K562 (cell line): ENCODE data around the gene TXNIP. TPM values are rescaled to one million over a fixed set of nuclear protein-coding genes. Genes with fewer than 3 reads are reported as not detected.

Experiments used
- ATAC-seq: fragments of 200-7000 bp; cut with Tn5 transposase; 3 replicates; pipeline ENCODE4 v1.9.1; 2020; ENCODE audit warnings: moderate library complexity
- BruUV-seq: library from RNA; stranded (reverse); fragments of 400-500 nt; replicated peaks from 2 replicates; lab custom pipeline; 2021; lab: Mats Ljungman, UMichigan
- CTCF ChIA-PET: fragments of 300-600 bp; formaldehyde crosslinking; extraction: SDS; loops from one replicate; lab custom pipeline; 2021; ENCODE audit warnings: low intra/inter-chr PET ratio; lab: Yijun Ruan, JAX
- POLR2A ChIA-PET: fragments of 300-600, 350-650 bp; sonication (Branson Sonifier 250); formaldehyde crosslinking; extraction: SDS; loops from one replicate; lab custom pipeline; 2021; ENCODE audit warnings: antibody characterized with exemption, inconsistent platforms; lab: Yijun Ruan, JAX
- DNase-seq, 4 experiments: peaks; one replicate each; pipeline versions ENCODE4 v3.0.0 to v3.0.0-alpha.2; 2011 to 2018; ENCODE audit warnings: low spot score in 3 of 4, mixed read lengths in 3 of 4; ENCODE audit errors: extremely low read depth in 1 of 4
- FAIRE-seq: peaks from 2 replicates; lab custom pipeline; 2011; peaks lifted over from hg19 to GRCh38; lab: Jason Lieb, UNC
- H2AFZ ChIP-seq: 2 replicates; pipeline ENCODE4 v1.6.0; 2011; ENCODE audit warnings: low read depth, low read length, control low read depth, inconsistent platforms
- H3K27ac ChIP-seq: fragments of 200-600 bp; 3 replicates; pipeline ENCODE4 v1.8.0; 2011; ENCODE audit warnings: low read depth, mild to moderate bottlenecking, control low read depth, inconsistent platforms, low read length, moderate library complexity, mixed read lengths; ENCODE audit errors: extremely low read depth
- H3K27me3 ChIP-seq, 2 experiments: fragments of 300-600 bp in 1 of 2; 2 replicates in 1 of 2; 3 replicates in 1 of 2; pipeline versions ENCODE4 v1.6.0 to v1.8.0; 2011; ENCODE audit warnings: inconsistent platforms in 2 of 2, low read length in 2 of 2, mild to moderate bottlenecking in 1 of 2, mixed read lengths in 1 of 2, moderate library complexity in 1 of 2; ENCODE audit not compliant: control insufficient read depth in 2 of 2, insufficient read depth in 2 of 2
- H3K36me3 ChIP-seq: fragments of 300-600 bp; 3 replicates; pipeline ENCODE4 v1.8.0; 2011; ENCODE audit warnings: mild to moderate bottlenecking, low read length, inconsistent platforms; ENCODE audit not compliant: control insufficient read depth, insufficient read depth
- H3K4me1 ChIP-seq, 2 experiments: fragments of 200-600 bp in 1 of 2; replicated peaks in 1 of 2; 2 replicates in 1 of 2; 3 replicates in 1 of 2; pipeline versions ENCODE4 v1.5.1 to v1.8.0; 2011; ENCODE audit warnings: inconsistent platforms in 2 of 2, low read length in 2 of 2, mild to moderate bottlenecking in 1 of 2, mixed read lengths in 1 of 2, moderate library complexity in 1 of 2; ENCODE audit not compliant: control insufficient read depth in 2 of 2, insufficient read depth in 2 of 2
- H3K4me2 ChIP-seq: 2 replicates; pipeline ENCODE4 v1.6.1; 2011; ENCODE audit warnings: low read length, control low read depth, inconsistent platforms, mixed read lengths; ENCODE audit not compliant: insufficient read depth
- H3K4me3 ChIP-seq: fragments of 200-600 bp; sonication (generic), shearing (Covaris generic); 2 replicates; pipeline ENCODE4 v1.5.1; 2016; ENCODE audit warnings: control low read depth, inconsistent platforms
- H3K79me2 ChIP-seq: fragments of 200-600 bp; 3 replicates; pipeline ENCODE4 v1.8.0; 2011; ENCODE audit warnings: low read length, inconsistent platforms; ENCODE audit not compliant: control insufficient read depth, insufficient read depth
- H3K9ac ChIP-seq, 2 experiments: 2 replicates each; pipeline versions ENCODE4 v1.6.0 to v1.6.1; 2011; ENCODE audit warnings: low read depth in 2 of 2, low read length in 2 of 2, control low read depth in 1 of 2, inconsistent platforms in 1 of 2, mild to moderate bottlenecking in 1 of 2, mixed read lengths in 1 of 2; ENCODE audit not compliant: insufficient read depth in 1 of 2
- H3K9me1 ChIP-seq: one replicate; pipeline ENCODE4 v1.6.0; 2011; ENCODE audit warnings: inconsistent platforms, mild to moderate bottlenecking, low read length, moderate library complexity; ENCODE audit not compliant: control insufficient read depth, insufficient read depth
- H3K9me3 ChIP-seq: replicated peaks from 2 replicates; pipeline ENCODE4 v1.5.1; 2011; ENCODE audit warnings: low read depth, low read length, inconsistent platforms; ENCODE audit not compliant: control insufficient read depth, insufficient read depth
- H4K20me1 ChIP-seq: replicated peaks from 2 replicates; pipeline ENCODE4 v1.6.1; 2011; ENCODE audit warnings: low read length, inconsistent platforms, mixed read lengths; ENCODE audit not compliant: control insufficient read depth, insufficient read depth
- CCAR2 ChIP-seq: fragments of 200-400 bp; formaldehyde crosslinking; IDR thresholded peaks from 2 replicates; pipeline ENCODE4 v1.6.1; 2017; ENCODE audit warnings: mild to moderate bottlenecking, low read depth, low read length
- FOSL1 ChIP-seq: fragments of 200-800 bp; sonication (Bioruptor generic); conservative IDR thresholded peaks from 2 replicates; pipeline ENCODE4 v1.6.1; 2016; ENCODE audit warnings: missing genetic modification characterization, missing compliant biosample characterization
- ILK ChIP-seq: fragments of 450-650 bp; IDR thresholded peaks from 2 replicates; pipeline ENCODE4 v1.6.1; 2016; ENCODE audit warnings: missing genetic modification characterization, low read depth, mild to moderate bottlenecking, missing compliant biosample characterization, moderate library complexity, borderline replicate concordance
- TCF7 ChIP-seq: sonication (generic); IDR thresholded peaks from 2 replicates; pipeline ENCODE4 v1.6.1; 2016; ENCODE audit warnings: antibody characterized with exemption, borderline replicate concordance
- U2AF2 ChIP-seq: fragments of 200-400 bp; formaldehyde crosslinking; optimal IDR thresholded peaks from 2 replicates; pipeline ENCODE3; 2017; ENCODE audit warnings: low read depth, mild to moderate bottlenecking, low read length
- ZKSCAN1 ChIP-seq: fragments of 150-350 bp; IDR thresholded peaks from 2 replicates; pipeline ENCODE4 v1.6.1; 2016; ENCODE audit warnings: low read depth, low read length
- ZNF584 ChIP-seq: fragments of 200-800 bp; sonication (Bioruptor generic); IDR thresholded peaks from 2 replicates; pipeline ENCODE4 v1.6.1; 2016; ENCODE audit warnings: low read depth, mild to moderate bottlenecking, missing genetic modification characterization, missing compliant biosample characterization
- WGBS: fragments of 100-300 bp; shearing (Covaris generic); methylation state at CpG from one replicate; pipeline ENCODE4 v1.1.6; 2016; ENCODE audit warnings: low coverage, mixed read lengths; ENCODE audit not compliant: insufficient coverage; ENCODE audit errors: missing lambda C conversion rate; 5-methylcytosine and 5-hydroxymethylcytosine counted together
- in situ Hi-C: fragments of 300-500 bp; cut with MboI; formaldehyde crosslinking; loops from 4 replicates; pipeline ENCODE4 v1.15.0; 2018; ENCODE audit warnings: inconsistent platforms, mixed read lengths
- intact Hi-C: fragments of 100-400 bp; cut with micrococcal nuclease; formaldehyde crosslinking; loops from 2 replicates; pipeline ENCODE4 v1.14.2; 2022
- polyA plus RNA-seq, 8 experiments: library from polyadenylated mRNA; depleted of rRNA in 4 of 8; stranded (reverse) in 5 of 8; unstranded in 3 of 8; fragments of >200 nt; fragmentation: Nextera tagmentation in 2 of 8; fragmentation: Illumina TruSeq in 1 of 8; extraction: Ambion mirVana in 2 of 8; extraction: Trizol in 1 of 8; gene quantifications; 2 replicates each; pipeline versions ENCODE4 v1.2.1 to v1.2.3, GENCODE V29; 2011 to 2014; ENCODE audit warnings: inconsistent platforms in 1 of 8, missing spikeins in 1 of 8
- total RNA-seq, 7 experiments: library from RNA; depleted of rRNA in 6 of 7; stranded (reverse); fragments of >200 nt in 6 of 7; fragmentation: Illumina TruSeq in 2 of 7; extraction: Trizol in 2 of 7; gene quantifications; 2 replicates each; pipeline versions ENCODE4 v1.2.1 to v1.2.3, GENCODE V29; 2011 to 2021; ENCODE audit warnings: low replicate concordance in 1 of 7
- TF ChIP-seq, protein P1 (sequence below), 2 experiments: fragments of 450-650 bp; formaldehyde crosslinking in 1 of 2; IDR thresholded peaks; 2 replicates each; pipeline versions ENCODE4 v1.4.0 to v1.6.1; 2014 to 2020; ENCODE audit warnings: mild to moderate bottlenecking in 2 of 2, borderline replicate concordance in 1 of 2, low read depth in 1 of 2

Gene TXNIP
- total and polyA plus RNA-seq, 9 of the 15 experiments (the other 6 are each of a cell fraction or from before 2014, with no cell fraction given): 120 to 499 (median 257) TPM

DNA sequence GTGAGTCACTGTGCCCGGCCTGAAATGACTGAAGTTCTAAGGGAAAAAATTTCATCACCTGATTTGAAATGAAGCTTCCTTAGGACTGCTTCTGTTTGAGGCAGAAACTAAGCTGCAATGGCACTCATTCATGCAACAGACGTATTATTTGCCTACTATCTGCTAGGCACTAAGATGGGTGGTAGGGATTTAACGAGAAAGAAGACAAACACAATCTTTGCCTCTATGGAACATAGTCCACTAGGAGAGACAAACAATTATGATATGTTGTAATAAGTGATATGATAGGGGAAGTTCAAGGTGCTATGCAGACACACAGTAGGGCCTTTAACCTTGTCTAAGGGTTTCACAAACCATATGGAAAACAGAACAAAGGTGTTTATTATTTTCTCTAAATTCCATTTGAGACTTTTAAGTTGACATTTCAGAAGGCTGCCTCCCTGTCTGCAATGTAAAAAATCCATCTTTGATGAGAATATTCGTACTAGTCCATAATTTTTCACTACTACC lies 49.8 kb downstream of the TXNIP start:
- 88% methylated on average over 4 of the region's 4 CpGs for WGBS
- no peaks in the 10 kb centered on the region for H3K27me3 ChIP-seq
- no TSS peak for BruUV-seq

More for the DNA sequence above, 49.8 kb downstream of the TXNIP start:
- FAIRE-seq: no peak
- Histone ChIP-seq H3K36me3 (peaks cover 15% of the 10 kb centered on the region; the same call in 1 of the 3 replicates), H2AFZ (no peak overlapping the region), H4K20me1 (no peaks in the 10 kb centered on the region), H3K79me2 (no peaks in the 10 kb centered on the region), H3K9me1 (no peaks in the 10 kb centered on the region), H3K4me1 (peaks cover 0 to 3% of the 10 kb centered on the region in 2 experiments; a peak in 3 of 5 replicates), H3K9ac (no peak overlapping the region), H3K4me3 (no peak overlapping the region), H3K4me2 (no peak overlapping the region), H3K9me3 (no peaks in the 10 kb centered on the region), H3K27ac (no peak overlapping the region)
- no peak for DNase-seq
- POLR2A ChIA-PET: no interaction called here
- ATAC-seq: no peak
- intact Hi-C loops: no loop called here
- CTCF ChIA-PET: no interaction called here
- in situ Hi-C loops: no loop called here
- TF ChIP-seq CCAR2 (no peak), ZNF584 (CRISPR knock-in tag) (no peak), ZKSCAN1 (peak; percentile 84), ILK (no peak), TCF7 (no peak), U2AF2 (no peak), FOSL1 (tag) (no peak)
- TF ChIP-seq, protein P1, sequence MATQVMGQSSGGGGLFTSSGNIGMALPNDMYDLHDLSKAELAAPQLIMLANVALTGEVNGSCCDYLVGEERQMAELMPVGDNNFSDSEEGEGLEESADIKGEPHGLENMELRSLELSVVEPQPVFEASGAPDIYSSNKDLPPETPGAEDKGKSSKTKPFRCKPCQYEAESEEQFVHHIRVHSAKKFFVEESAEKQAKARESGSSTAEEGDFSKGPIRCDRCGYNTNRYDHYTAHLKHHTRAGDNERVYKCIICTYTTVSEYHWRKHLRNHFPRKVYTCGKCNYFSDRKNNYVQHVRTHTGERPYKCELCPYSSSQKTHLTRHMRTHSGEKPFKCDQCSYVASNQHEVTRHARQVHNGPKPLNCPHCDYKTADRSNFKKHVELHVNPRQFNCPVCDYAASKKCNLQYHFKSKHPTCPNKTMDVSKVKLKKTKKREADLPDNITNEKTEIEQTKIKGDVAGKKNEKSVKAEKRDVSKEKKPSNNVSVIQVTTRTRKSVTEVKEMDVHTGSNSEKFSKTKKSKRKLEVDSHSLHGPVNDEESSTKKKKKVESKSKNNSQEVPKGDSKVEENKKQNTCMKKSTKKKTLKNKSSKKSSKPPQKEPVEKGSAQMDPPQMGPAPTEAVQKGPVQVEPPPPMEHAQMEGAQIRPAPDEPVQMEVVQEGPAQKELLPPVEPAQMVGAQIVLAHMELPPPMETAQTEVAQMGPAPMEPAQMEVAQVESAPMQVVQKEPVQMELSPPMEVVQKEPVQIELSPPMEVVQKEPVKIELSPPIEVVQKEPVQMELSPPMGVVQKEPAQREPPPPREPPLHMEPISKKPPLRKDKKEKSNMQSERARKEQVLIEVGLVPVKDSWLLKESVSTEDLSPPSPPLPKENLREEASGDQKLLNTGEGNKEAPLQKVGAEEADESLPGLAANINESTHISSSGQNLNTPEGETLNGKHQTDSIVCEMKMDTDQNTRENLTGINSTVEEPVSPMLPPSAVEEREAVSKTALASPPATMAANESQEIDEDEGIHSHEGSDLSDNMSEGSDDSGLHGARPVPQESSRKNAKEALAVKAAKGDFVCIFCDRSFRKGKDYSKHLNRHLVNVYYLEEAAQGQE (IDR thresholded peaks at IDR 0.05; ENCODE audit: borderline replicate concordance): no peak
- TF ChIP-seq, protein P1 (CRISPR knock-in tag; IDR thresholded peaks at IDR 0.05; ENCODE audit: low read depth): no peak
